ENCODE measurements around the gene IL1RAPL2. TPM values are rescaled to one million over a fixed set of nuclear protein-coding genes. Genes with fewer than 3 reads are reported as not detected.

Gene IL1RAPL2
- polyA plus RNA-seq, 2 of the 4 experiments (the other 2 are of a cell fraction) = not detected

GRCh38 chrX:105277132-105277531 is 711.1 kb downstream of the IL1RAPL2 start:
- no peak for ATAC-seq
- Histone ChIP-seq H3K9me3 (no peaks in the 10 kb centered on the region), H3K4me2 (no peak overlapping the region), H3K4me1 (no peaks in the 10 kb centered on the region), H3K4me3 (no peak overlapping the region), H3K27ac (no peak overlapping the region)
- WGBS (ENCODE audit: missing lambda C conversion rate) = 0% methylated on average over 1 of the region's 1 CpG
- ChIA-PET CTCF (no interaction called here), POLR2A (no interaction called here)
- DNase-seq (ENCODE audit: low read depth in 1 of 2, low spot score in 1 of 2) = no peak
- no peak for FAIRE-seq
- TF ChIP-seq BCL3 (IDR thresholded peaks at IDR 0.05) (no peak), EHMT2 (IDR thresholded peaks at IDR 0.05; ENCODE audit: low read depth) (no peak), MAX (IDR thresholded peaks at IDR 0.05) (no peak), NFE2L2 (conservative IDR thresholded peaks at IDR 0.05; ENCODE audit: low read length) (no peak), TFCP2L1 (CRISPR knock-in tag; IDR thresholded peaks at IDR 0.05) (no peak), SMC3 (IDR thresholded peaks at IDR 0.05) (no peak)

GRCh38 chrX:105282077-105282476 is 716.1 kb downstream of the IL1RAPL2 start:
- Histone ChIP-seq H3K4me2 (no peak overlapping the region), H3K4me1 (no peaks in the 10 kb centered on the region), H3K4me3 (no peak overlapping the region), H3K9me3 (no peaks in the 10 kb centered on the region), H3K27ac (no peak overlapping the region)
- ATAC-seq (no peak), DNase-seq (ENCODE audit: low read depth in 1 of 2, low spot score in 1 of 2) (no peak), FAIRE-seq (no peak)
- ChIA-PET CTCF (no interaction called here), POLR2A (no interaction called here)
- TF ChIP-seq NPAS2 (CRISPR knock-in tag; IDR thresholded peaks at IDR 0.05; ENCODE audit: borderline replicate concordance) (no peak), REST (IDR thresholded peaks at IDR 0.05) (no peak), RFX5 (IDR thresholded peaks at IDR 0.05) (no peak), EP300 (IDR thresholded peaks at IDR 0.05) (no peak), E2F6 (IDR thresholded peaks at IDR 0.05; ENCODE audit: borderline replicate concordance, low read depth) (no peak), FOSB (CRISPR knock-in tag; IDR thresholded peaks at IDR 0.05) (no peak), BHLHE40 (IDR thresholded peaks at IDR 0.05; ENCODE audit: low read depth, low read length) (no peak), KDM1A (IDR thresholded peaks at IDR 0.05; ENCODE audit: low read depth) (no peak), MAX (IDR thresholded peaks at IDR 0.05) (no peak)
- 0% methylated on average over 1 of the region's 1 CpG for WGBS (ENCODE audit: missing lambda C conversion rate)

- WGBS (ENCODE audit: missing lambda C conversion rate) = 0% methylated on average over 3 of the region's 3 CpGs
- ChIA-PET CTCF (no interaction called here), POLR2A (no interaction called here)
- TF ChIP-seq EP300 (IDR thresholded peaks at IDR 0.05) = no peak
- no peak for TF ChIP-seq NFE2L2 (conservative IDR thresholded peaks at IDR 0.05; ENCODE audit: low read length)
- no peak for TF ChIP-seq ZNF302 (CRISPR knock-in tag; IDR thresholded peaks at IDR 0.05)
- no peak for TF ChIP-seq TFCP2L1 (CRISPR knock-in tag; IDR thresholded peaks at IDR 0.05)
- no peak for TF ChIP-seq KDM5A (IDR thresholded peaks at IDR 0.05)
- no peak for TF ChIP-seq CBX2 (IDR thresholded peaks at IDR 0.05; ENCODE audit: borderline replicate concordance, low read depth)
- TF ChIP-seq MAZ (IDR thresholded peaks at IDR 0.05; ENCODE audit: borderline replicate concordance, low read depth, low read length) = no peak
- no peak for TF ChIP-seq RAD21 (conservative IDR thresholded peaks at IDR 0.05 in 1 of 2, IDR thresholded peaks at IDR 0.05 in 1 of 2)
- no peak for TF ChIP-seq CHD4 (IDR thresholded peaks at IDR 0.05; ENCODE audit: borderline replicate concordance)
- H3K27ac ChIP-seq = no peak overlapping the region
- DNase-seq (ENCODE audit: low read depth in 1 of 2, low spot score in 1 of 2) (no peak), ATAC-seq (no peak), FAIRE-seq (no peak)
- H3K4me2 ChIP-seq = no peak overlapping the region
- H3K4me3 ChIP-seq = no peak overlapping the region
- no peaks in the 10 kb centered on the region for H3K9me3 ChIP-seq
- no peaks in the 10 kb centered on the region for H3K4me1 ChIP-seq
Measured at GRCh38 chrX:105297041-105297440, 731.0 kb downstream of the IL1RAPL2 start.
